GM12878 (cell line): Measurements from ENCODE around the gene KDSR. TPM values are rescaled to one million over a fixed set of nuclear protein-coding genes. Genes with fewer than 3 reads are reported as not detected.
A peak's percentile ranks its signal among the peaks of the same experiment; 100 is the strongest.

Experiments
- ASH2L ChIP-seq: fragments of 300-600, 200-600 bp; sonication (generic); IDR thresholded peaks from 2 replicates; pipeline ENCODE4 v1.6.1; 2017; ENCODE audit warnings: low read depth, mild to moderate bottlenecking, borderline replicate concordance
- BHLHE40 ChIP-seq, 2 experiments: fragments of 450-650 bp in 1 of 2; IDR thresholded peaks; 2 replicates each; pipeline ENCODE4 v1.6.1; 2011 to 2017; ENCODE audit warnings: low read depth in 2 of 2, borderline replicate concordance in 1 of 2, improper control_type of control experiment in 1 of 2, low read length in 1 of 2, mild to moderate bottlenecking in 1 of 2
- CHD1 ChIP-seq: IDR thresholded peaks from 2 replicates; pipeline ENCODE4 v1.6.1; 2012; ENCODE audit warnings: low read depth, low read length, improper control_type of control experiment
- CREB1 ChIP-seq: IDR thresholded peaks from 2 replicates; pipeline ENCODE4 v1.6.1; 2012; ENCODE audit warnings: low read depth, mild to moderate bottlenecking, inconsistent platforms
- EED ChIP-seq: sonication (generic); IDR thresholded peaks from 2 replicates; pipeline ENCODE4 v1.6.1; 2016; ENCODE audit warnings: antibody characterized with exemption, low read depth
- FOXM1 ChIP-seq: IDR thresholded peaks from 2 replicates; pipeline ENCODE4 v1.6.1; 2012; ENCODE audit warnings: low read depth, mild to moderate bottlenecking, inconsistent platforms, low read length, moderate library complexity
- HDAC6 ChIP-seq: fragments of 200-600 bp; sonication (generic); IDR thresholded peaks from one replicate; pipeline ENCODE4 v1.8.0; 2017; ENCODE audit warnings: antibody characterized with exemption; ENCODE audit not compliant: unreplicated experiment
- IKZF1 ChIP-seq: fragments of 450-650 bp; conservative IDR thresholded peaks from 2 replicates; pipeline ENCODE4 v1.6.1; 2017; ENCODE audit warnings: antibody characterized with exemption, mild to moderate bottlenecking
- IRF5 ChIP-seq: fragments of 450-650 bp; IDR thresholded peaks from 2 replicates; pipeline ENCODE4 v1.6.1; 2017; ENCODE audit warnings: borderline replicate concordance
- JUNB ChIP-seq: IDR thresholded peaks from 2 replicates; pipeline ENCODE4 v1.6.1; 2016; ENCODE audit warnings: antibody characterized with exemption, mild to moderate bottlenecking
- JUND ChIP-seq: IDR thresholded peaks from 2 replicates; pipeline ENCODE4 v1.6.1; 2012; ENCODE audit warnings: low read depth, mild to moderate bottlenecking, low read length, improper control_type of control experiment, moderate library complexity
- MEF2A ChIP-seq: IDR thresholded peaks from 2 replicates; pipeline ENCODE4 v1.6.1; 2011; ENCODE audit warnings: low read depth, mild to moderate bottlenecking, low read length, moderate library complexity; ENCODE audit not compliant: insufficient read depth
- MTA3 ChIP-seq: IDR thresholded peaks from 2 replicates; pipeline ENCODE4 v1.6.1; 2012; ENCODE audit warnings: low read length, inconsistent platforms, borderline replicate concordance
- MXI1 ChIP-seq: fragments of 150-350 bp; IDR thresholded peaks from 2 replicates; pipeline ENCODE4 v1.6.1; 2011; ENCODE audit warnings: low read depth, mild to moderate bottlenecking, inconsistent platforms, low read length, improper control_type of control experiment
- NFYA ChIP-seq: IDR thresholded peaks from 2 replicates; pipeline ENCODE4 v1.6.1; 2011; ENCODE audit warnings: low read depth, mild to moderate bottlenecking, low read length, improper control_type of control experiment, borderline replicate concordance
- POU2F2 ChIP-seq: IDR thresholded peaks from 3 replicates; pipeline ENCODE4 v1.6.1; 2011; ENCODE audit warnings: low read depth, mild to moderate bottlenecking, low read length, borderline replicate concordance
- PRDM15 ChIP-seq: fragments of 450-650 bp; formaldehyde crosslinking; IDR thresholded peaks from 2 replicates; pipeline ENCODE4 v1.4.0; 2020; ENCODE audit warnings: mild to moderate bottlenecking, moderate library complexity
- SMAD5 ChIP-seq: IDR thresholded peaks from 2 replicates; pipeline ENCODE4 v1.6.1; 2016; ENCODE audit warnings: antibody characterized with exemption, low read depth
- ZBTB33 ChIP-seq: fragments of 450-650 bp; IDR thresholded peaks from 2 replicates; pipeline ENCODE4 v1.6.1; 2017; ENCODE audit warnings: mild to moderate bottlenecking
- ZNF622 ChIP-seq: fragments of 450-650 bp; IDR thresholded peaks from 2 replicates; pipeline ENCODE4 v1.6.1; 2017; ENCODE audit warnings: mild to moderate bottlenecking, inconsistent platforms
- polyA plus RNA-seq, 11 experiments: library from polyadenylated mRNA; depleted of rRNA in 4 of 11; unstranded in 6 of 11; stranded (reverse) in 5 of 11; fragments of >200 nt; fragmentation: Nextera tagmentation in 4 of 11; fragmentation: Illumina TruSeq in 1 of 11; extraction: Ambion mirVana in 4 of 11; extraction: Trizol in 1 of 11; gene quantifications; 1 replicate in 1 of 11; 2 replicates in 10 of 11; pipeline versions ENCODE4 v1.2.1 to v1.2.3, GENCODE V29; 2011 to 2016; ENCODE audit warnings: inconsistent platforms in 2 of 11, missing spikeins in 2 of 11, low read depth in 1 of 11
- total RNA-seq, 4 experiments: library from RNA; depleted of rRNA in 3 of 4; stranded (reverse); fragments of >200 nt in 3 of 4; fragmentation: Illumina TruSeq in 1 of 4; extraction: Trizol in 1 of 4; gene quantifications; 2 replicates each; pipeline versions ENCODE4 v1.2.1 to v1.2.3, GENCODE V29; 2013 to 2021

The KDSR gene
- total and polyA plus RNA-seq, 10 of the 15 experiments (the other 5 are each of a cell fraction or from before 2014, with no cell fraction given): 5.2 to 25.9 (median 14.3) TPM

- TF ChIP-seq POU2F2 (peak; percentile 56; the same call in 1 of the 3 replicates), PRDM15 (no peak), IRF5 (no peak), MXI1 (peak; percentile 55; the same call in 1 of the 2 replicates), CREB1 (no peak), FOXM1 (no peak), HDAC6 (no peak), NFYA (no peak), ASH2L (no peak), IKZF1 (peak; percentile 21; the same call in 1 of the 2 replicates), JUNB (no peak), EED (peak; percentile 42; the same call in 1 of the 2 replicates), ZBTB33 (no peak), CHD1 (0 out of 2 replicates have a peak, but pooled peaks have one; percentile 91), SMAD5 (no peak), MTA3 (no peak), MEF2A (no peak), JUND (no peak), ZNF622 (no peak), BHLHE40 (IDR thresholded peaks at IDR 0.05; ENCODE audit: borderline replicate concordance in 1 of 2, low read depth in 2 of 2, low read length in 1 of 2) (0 out of 4 replicates have a peak, but pooled peaks of 1 of the 2 experiments have one; percentile 28)
Observed at GRCh38 chr18:63316612-63317555, 50.1 kb downstream of the KDSR start (continued).
